Endodermal cell (in vitro differentiated cells): ENCODE data around the gene PPP1R9A. TPM values are rescaled to one million over a fixed set of nuclear protein-coding genes. Genes with fewer than 3 reads are reported as not detected.

Experiments
- DNase-seq: peaks from one replicate; pipeline ENCODE4 v3.0.0-alpha.2; 2017
- H3K27ac ChIP-seq: 2 replicates; pipeline ENCODE4 v1.5.1; 2013; ENCODE audit warnings: mild to moderate bottlenecking, low read depth, low read length, moderate library complexity
- H3K27me3 ChIP-seq: 2 replicates; pipeline ENCODE4 v1.6.1; 2013; ENCODE audit warnings: mild to moderate bottlenecking, low read length, moderate library complexity; ENCODE audit not compliant: insufficient read depth, control insufficient read depth, poor library complexity, severe bottlenecking
- H3K36me3 ChIP-seq: 2 replicates; pipeline ENCODE4 v1.7.0; 2013; ENCODE audit warnings: mild to moderate bottlenecking, low read length, moderate library complexity; ENCODE audit not compliant: control insufficient read depth, insufficient read depth
- H3K4me1 ChIP-seq: one replicate; pipeline ENCODE4 v1.7.0; 2013; ENCODE audit warnings: low read length; ENCODE audit not compliant: control insufficient read depth, insufficient read depth
- H3K4me3 ChIP-seq: 2 replicates; pipeline ENCODE4 v1.5.1; 2013; ENCODE audit warnings: mild to moderate bottlenecking, low read length, moderate library complexity
- H3K9ac ChIP-seq: 2 replicates; pipeline ENCODE4 v1.6.1; 2013; ENCODE audit warnings: mild to moderate bottlenecking, low read length, moderate library complexity; ENCODE audit not compliant: poor library complexity, severe bottlenecking; ENCODE audit errors: extremely low read depth
- H3K9me3 ChIP-seq: 2 replicates; pipeline ENCODE4 v1.6.1; 2013; ENCODE audit warnings: mild to moderate bottlenecking, low read length, moderate library complexity; ENCODE audit not compliant: control insufficient read depth
- H3K27ac Mint-ChIP-seq: 2 replicates; pipeline ENCODE4 v1.8.0; 2020; ENCODE audit warnings: mixed read lengths
- H3K27me3 Mint-ChIP-seq: 2 replicates; pipeline ENCODE4 v1.8.0; 2021; ENCODE audit warnings: mild to moderate bottlenecking, mixed read lengths; ENCODE audit not compliant: insufficient read depth
- H3K36me3 Mint-ChIP-seq: 2 replicates; pipeline ENCODE4 v1.8.0; 2020; ENCODE audit warnings: low read depth, mixed read lengths
- H3K4me1 Mint-ChIP-seq: 2 replicates; pipeline ENCODE4 v1.8.0; 2020; ENCODE audit warnings: mixed read lengths
- H3K4me3 Mint-ChIP-seq: 2 replicates; pipeline ENCODE4 v1.8.0; 2020; ENCODE audit warnings: mild to moderate bottlenecking, moderate library complexity, mixed read lengths
- H3K9me3 Mint-ChIP-seq: 2 replicates; pipeline ENCODE4 v1.8.0; 2020; ENCODE audit warnings: mild to moderate bottlenecking, mixed read lengths
- WGBS, 2 experiments: methylation state at CpG; one replicate each; pipeline versions ENCODE4 v1.1.5 to v1.1.7; 2013; ENCODE audit warnings: missing lambda C conversion rate in 2 of 2, mixed read lengths in 1 of 2; ENCODE audit not compliant: insufficient coverage in 1 of 2, insufficient read length in 1 of 2; 5-methylcytosine and 5-hydroxymethylcytosine counted together
- total RNA-seq, 2 donors: library from RNA; stranded (reverse); fragmentation: NEBNext Ultra II Directional in 1 of 2; extraction: Animal tissue kit (Norgen Biotek cat#: 25700) in 1 of 2; gene quantifications; 2 replicates in 1 of 2; 3 replicates in 1 of 2; pipeline ENCODE4 v1.2.1, GENCODE V29; 2021
- TF ChIP-seq, protein P1 (sequence below): fragments of 200-600 bp; sonication (generic); conservative IDR thresholded peaks from 2 replicates; pipeline ENCODE4 v1.5.0; 2021; ENCODE audit warnings: antibody characterized with exemption, mild to moderate bottlenecking

The PPP1R9A gene
- total RNA-seq, 2 donors from 2014 or later = 38.7 to 39.4 TPM

DNA sequence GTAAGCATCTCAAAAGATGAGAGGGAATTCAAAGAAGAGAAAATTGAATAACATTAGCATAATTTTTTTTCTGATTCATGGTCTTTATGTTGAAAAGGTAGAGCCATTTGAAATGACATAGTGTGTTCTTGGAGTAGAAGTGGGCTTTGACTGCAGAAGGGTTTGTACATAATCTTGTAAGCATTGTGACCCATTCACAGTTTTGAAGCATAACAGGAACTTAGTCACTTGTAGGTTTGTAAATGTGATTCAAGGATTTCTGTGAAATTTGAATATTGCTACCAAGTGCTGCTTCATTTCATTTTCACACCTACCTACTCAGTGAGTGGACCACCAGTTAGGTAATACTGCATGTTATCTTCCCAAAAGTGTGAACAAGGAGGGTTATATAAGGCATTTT lies 348.3 kb downstream of the PPP1R9A start:
- H3K36me3 Mint-ChIP-seq = peaks cover 10% of the 10 kb centered on the region
- no peaks in the 10 kb centered on the region for H3K4me1 Mint-ChIP-seq
- H3K4me3 Mint-ChIP-seq = no peak overlapping the region
- TF ChIP-seq, protein P1, sequence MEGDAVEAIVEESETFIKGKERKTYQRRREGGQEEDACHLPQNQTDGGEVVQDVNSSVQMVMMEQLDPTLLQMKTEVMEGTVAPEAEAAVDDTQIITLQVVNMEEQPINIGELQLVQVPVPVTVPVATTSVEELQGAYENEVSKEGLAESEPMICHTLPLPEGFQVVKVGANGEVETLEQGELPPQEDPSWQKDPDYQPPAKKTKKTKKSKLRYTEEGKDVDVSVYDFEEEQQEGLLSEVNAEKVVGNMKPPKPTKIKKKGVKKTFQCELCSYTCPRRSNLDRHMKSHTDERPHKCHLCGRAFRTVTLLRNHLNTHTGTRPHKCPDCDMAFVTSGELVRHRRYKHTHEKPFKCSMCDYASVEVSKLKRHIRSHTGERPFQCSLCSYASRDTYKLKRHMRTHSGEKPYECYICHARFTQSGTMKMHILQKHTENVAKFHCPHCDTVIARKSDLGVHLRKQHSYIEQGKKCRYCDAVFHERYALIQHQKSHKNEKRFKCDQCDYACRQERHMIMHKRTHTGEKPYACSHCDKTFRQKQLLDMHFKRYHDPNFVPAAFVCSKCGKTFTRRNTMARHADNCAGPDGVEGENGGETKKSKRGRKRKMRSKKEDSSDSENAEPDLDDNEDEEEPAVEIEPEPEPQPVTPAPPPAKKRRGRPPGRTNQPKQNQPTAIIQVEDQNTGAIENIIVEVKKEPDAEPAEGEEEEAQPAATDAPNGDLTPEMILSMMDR = no peak
- H3K36me3 ChIP-seq = peaks cover 21% of the 10 kb centered on the region
- H3K9me3 Mint-ChIP-seq = peaks cover 2% of the 10 kb centered on the region
- H3K4me1 ChIP-seq = no peaks in the 10 kb centered on the region
- DNase-seq = no peak
- H3K4me3 ChIP-seq = no peak overlapping the region
- H3K9me3 ChIP-seq = no peaks in the 10 kb centered on the region
- no peak overlapping the region for H3K27ac Mint-ChIP-seq
- no peaks in the 10 kb centered on the region for H3K27me3 ChIP-seq
- H3K27me3 Mint-ChIP-seq = no peaks in the 10 kb centered on the region
- H3K9ac ChIP-seq = no peak overlapping the region
- no peak overlapping the region for H3K27ac ChIP-seq

DNA sequence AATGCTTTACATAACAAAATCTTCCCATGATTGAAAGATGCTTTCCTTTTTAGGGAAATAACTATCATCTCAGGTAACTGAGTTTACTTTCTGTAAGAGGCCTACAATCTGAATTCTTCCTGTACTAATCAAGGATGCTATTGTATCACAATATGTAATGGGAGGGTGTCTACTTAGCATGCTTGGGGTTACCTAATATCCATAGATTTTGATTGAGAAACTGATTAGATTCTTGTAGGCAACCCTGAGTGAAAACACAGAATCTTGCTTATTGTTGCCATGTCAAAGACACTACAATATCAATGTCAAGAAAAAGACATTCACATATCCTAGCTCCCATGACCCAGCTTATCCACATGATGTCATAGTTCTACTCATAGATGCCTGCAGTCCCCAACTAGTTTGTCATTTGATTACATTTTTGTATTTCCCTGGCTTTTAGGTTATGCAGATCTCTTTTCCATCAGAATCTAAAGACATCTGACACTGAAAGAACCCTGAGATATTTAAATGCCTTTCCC lies 354.6 kb downstream of the PPP1R9A start:
- H3K9ac ChIP-seq = no peak overlapping the region
- H3K9me3 ChIP-seq = no peaks in the 10 kb centered on the region
- peaks cover 5% of the 10 kb centered on the region for H3K36me3 ChIP-seq
- Mint-ChIP-seq H3K36me3 (peaks cover 4% of the 10 kb centered on the region), H3K4me1 (peaks cover 4% of the 10 kb centered on the region), H3K27ac (no peak overlapping the region), H3K9me3 (peaks cover 2% of the 10 kb centered on the region), H3K4me3 (no peak overlapping the region), H3K27me3 (no peaks in the 10 kb centered on the region)
- no peaks in the 10 kb centered on the region for H3K4me1 ChIP-seq
- no peak overlapping the region for H3K27ac ChIP-seq
- TF ChIP-seq, protein P1 = no peak
- no peak for DNase-seq
- H3K27me3 ChIP-seq = no peaks in the 10 kb centered on the region
- H3K4me3 ChIP-seq = no peak overlapping the region

DNA sequence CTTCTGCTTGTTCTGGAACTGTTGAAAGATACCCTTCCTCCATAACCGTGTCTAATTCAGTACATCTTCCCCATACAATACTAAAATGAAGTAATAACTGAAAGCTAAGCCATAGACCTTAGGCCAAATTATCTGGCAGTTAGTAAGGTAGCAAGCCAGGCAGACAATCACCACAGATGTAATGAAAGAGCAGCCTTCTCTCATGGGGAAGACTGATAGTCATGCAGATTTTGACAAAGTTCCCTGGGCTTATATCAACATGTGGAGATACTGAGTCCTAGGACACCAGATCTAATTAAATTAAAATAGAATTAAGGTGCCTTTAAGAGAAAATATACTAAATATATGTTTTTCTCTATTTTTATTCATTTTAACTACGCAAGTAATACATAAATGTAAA lies 355.5 kb downstream of the PPP1R9A start:
- DNase-seq = no peak
- Mint-ChIP-seq H3K4me3 (no peak overlapping the region), H3K4me1 (peaks cover 10% of the 10 kb centered on the region), H3K9me3 (no peaks in the 10 kb centered on the region), H3K36me3 (peaks cover 3% of the 10 kb centered on the region), H3K27ac (no peak overlapping the region), H3K27me3 (no peaks in the 10 kb centered on the region)
- no peak overlapping the region for H3K27ac ChIP-seq
- WGBS, 2 experiments = 75% methylated on average over 1 of the region's 2 CpGs; no CpG with 5 or more reads in 1 of the 2 experiments
- no peak overlapping the region for H3K9ac ChIP-seq
- H3K27me3 ChIP-seq = no peaks in the 10 kb centered on the region
- peaks cover 5% of the 10 kb centered on the region for H3K36me3 ChIP-seq
- H3K4me3 ChIP-seq = no peak overlapping the region
- no peaks in the 10 kb centered on the region for H3K9me3 ChIP-seq
- no peaks in the 10 kb centered on the region for H3K4me1 ChIP-seq
- TF ChIP-seq, protein P1 = no peak
